HL-60 (cell line): ENCODE data around the gene PTPRG.

Experiments used
- DNase-seq, 2 experiments: peaks; one replicate each; pipeline ENCODE4 v3.0.0-alpha.2; 2010 to 2020; ENCODE audit warnings: low read depth in 1 of 2, low spot score in 1 of 2
- H3K27ac ChIP-seq: fragments of 250-450 bp; sonication (Bioruptor Pico); replicated peaks from 2 replicates; pipeline ENCODE4 v1.5.1; 2020; ENCODE audit warnings: mild to moderate bottlenecking, moderate library complexity
- H3K27me3 ChIP-seq: fragments of 250-450 bp; sonication (Bioruptor Pico); 2 replicates; pipeline ENCODE4 v1.5.1; 2021; ENCODE audit warnings: mild to moderate bottlenecking, moderate library complexity; ENCODE audit not compliant: insufficient read depth, poor library complexity, severe bottlenecking
- H3K4me3 ChIP-seq: replicated peaks from 2 replicates; pipeline ENCODE4 v1.5.1; 2011; ENCODE audit warnings: mild to moderate bottlenecking, control low read depth, low read length; ENCODE audit not compliant: insufficient read depth
- GABPA ChIP-seq: IDR thresholded peaks from 2 replicates; pipeline ENCODE4 v1.6.1; 2012; ENCODE audit warnings: low read depth
- POLR2AphosphoS5 ChIP-seq: IDR thresholded peaks from 2 replicates; pipeline ENCODE4 v1.6.1; 2012; ENCODE audit warnings: low read depth
- SPI1 ChIP-seq: IDR thresholded peaks from 2 replicates; pipeline ENCODE4 v1.6.1; 2012; ENCODE audit warnings: low read depth, mild to moderate bottlenecking, borderline replicate concordance
- TF ChIP-seq, protein P1 (sequence below): IDR thresholded peaks from one replicate; pipeline ENCODE4 v1.5.1; 2011; ENCODE audit warnings: low read length, control low read depth, inconsistent platforms; ENCODE audit not compliant: insufficient read depth
- TF ChIP-seq, protein P2 (sequence below): IDR thresholded peaks from 2 replicates; pipeline ENCODE4 v1.6.1; 2012; ENCODE audit warnings: low read depth; ENCODE audit not compliant: insufficient replicate concordance

Gene PTPRG

DNA sequence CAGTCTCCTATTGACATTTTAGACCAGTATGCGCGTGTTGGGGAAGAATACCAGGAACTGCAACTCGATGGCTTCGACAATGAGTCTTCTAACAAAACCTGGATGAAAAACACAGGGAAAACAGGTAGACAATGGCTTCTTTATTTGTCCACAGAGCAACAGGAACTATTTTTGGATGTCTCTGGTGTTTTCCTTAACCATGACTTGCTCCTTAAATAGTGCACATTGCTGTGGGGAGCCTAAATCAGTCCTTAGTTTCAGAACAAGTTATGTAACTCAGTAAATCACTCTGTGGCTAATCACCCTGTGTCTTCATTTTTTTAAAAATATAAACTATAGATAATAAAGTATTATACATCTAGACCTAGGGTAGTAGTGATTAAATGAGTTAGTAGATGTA, 428.3 kb downstream of the PTPRG start:
- no peak overlapping the region for H3K27ac ChIP-seq
- DNase-seq = no peak
- no peaks in the 10 kb centered on the region for H3K27me3 ChIP-seq
- H3K4me3 ChIP-seq = no peak overlapping the region
- TF ChIP-seq, protein P1, sequence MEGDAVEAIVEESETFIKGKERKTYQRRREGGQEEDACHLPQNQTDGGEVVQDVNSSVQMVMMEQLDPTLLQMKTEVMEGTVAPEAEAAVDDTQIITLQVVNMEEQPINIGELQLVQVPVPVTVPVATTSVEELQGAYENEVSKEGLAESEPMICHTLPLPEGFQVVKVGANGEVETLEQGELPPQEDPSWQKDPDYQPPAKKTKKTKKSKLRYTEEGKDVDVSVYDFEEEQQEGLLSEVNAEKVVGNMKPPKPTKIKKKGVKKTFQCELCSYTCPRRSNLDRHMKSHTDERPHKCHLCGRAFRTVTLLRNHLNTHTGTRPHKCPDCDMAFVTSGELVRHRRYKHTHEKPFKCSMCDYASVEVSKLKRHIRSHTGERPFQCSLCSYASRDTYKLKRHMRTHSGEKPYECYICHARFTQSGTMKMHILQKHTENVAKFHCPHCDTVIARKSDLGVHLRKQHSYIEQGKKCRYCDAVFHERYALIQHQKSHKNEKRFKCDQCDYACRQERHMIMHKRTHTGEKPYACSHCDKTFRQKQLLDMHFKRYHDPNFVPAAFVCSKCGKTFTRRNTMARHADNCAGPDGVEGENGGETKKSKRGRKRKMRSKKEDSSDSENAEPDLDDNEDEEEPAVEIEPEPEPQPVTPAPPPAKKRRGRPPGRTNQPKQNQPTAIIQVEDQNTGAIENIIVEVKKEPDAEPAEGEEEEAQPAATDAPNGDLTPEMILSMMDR = no peak
- TF ChIP-seq POLR2AphosphoS5 (no peak), SPI1 (no peak), GABPA (no peak)
- TF ChIP-seq, protein P2, sequence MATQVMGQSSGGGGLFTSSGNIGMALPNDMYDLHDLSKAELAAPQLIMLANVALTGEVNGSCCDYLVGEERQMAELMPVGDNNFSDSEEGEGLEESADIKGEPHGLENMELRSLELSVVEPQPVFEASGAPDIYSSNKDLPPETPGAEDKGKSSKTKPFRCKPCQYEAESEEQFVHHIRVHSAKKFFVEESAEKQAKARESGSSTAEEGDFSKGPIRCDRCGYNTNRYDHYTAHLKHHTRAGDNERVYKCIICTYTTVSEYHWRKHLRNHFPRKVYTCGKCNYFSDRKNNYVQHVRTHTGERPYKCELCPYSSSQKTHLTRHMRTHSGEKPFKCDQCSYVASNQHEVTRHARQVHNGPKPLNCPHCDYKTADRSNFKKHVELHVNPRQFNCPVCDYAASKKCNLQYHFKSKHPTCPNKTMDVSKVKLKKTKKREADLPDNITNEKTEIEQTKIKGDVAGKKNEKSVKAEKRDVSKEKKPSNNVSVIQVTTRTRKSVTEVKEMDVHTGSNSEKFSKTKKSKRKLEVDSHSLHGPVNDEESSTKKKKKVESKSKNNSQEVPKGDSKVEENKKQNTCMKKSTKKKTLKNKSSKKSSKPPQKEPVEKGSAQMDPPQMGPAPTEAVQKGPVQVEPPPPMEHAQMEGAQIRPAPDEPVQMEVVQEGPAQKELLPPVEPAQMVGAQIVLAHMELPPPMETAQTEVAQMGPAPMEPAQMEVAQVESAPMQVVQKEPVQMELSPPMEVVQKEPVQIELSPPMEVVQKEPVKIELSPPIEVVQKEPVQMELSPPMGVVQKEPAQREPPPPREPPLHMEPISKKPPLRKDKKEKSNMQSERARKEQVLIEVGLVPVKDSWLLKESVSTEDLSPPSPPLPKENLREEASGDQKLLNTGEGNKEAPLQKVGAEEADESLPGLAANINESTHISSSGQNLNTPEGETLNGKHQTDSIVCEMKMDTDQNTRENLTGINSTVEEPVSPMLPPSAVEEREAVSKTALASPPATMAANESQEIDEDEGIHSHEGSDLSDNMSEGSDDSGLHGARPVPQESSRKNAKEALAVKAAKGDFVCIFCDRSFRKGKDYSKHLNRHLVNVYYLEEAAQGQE = no peak

DNA sequence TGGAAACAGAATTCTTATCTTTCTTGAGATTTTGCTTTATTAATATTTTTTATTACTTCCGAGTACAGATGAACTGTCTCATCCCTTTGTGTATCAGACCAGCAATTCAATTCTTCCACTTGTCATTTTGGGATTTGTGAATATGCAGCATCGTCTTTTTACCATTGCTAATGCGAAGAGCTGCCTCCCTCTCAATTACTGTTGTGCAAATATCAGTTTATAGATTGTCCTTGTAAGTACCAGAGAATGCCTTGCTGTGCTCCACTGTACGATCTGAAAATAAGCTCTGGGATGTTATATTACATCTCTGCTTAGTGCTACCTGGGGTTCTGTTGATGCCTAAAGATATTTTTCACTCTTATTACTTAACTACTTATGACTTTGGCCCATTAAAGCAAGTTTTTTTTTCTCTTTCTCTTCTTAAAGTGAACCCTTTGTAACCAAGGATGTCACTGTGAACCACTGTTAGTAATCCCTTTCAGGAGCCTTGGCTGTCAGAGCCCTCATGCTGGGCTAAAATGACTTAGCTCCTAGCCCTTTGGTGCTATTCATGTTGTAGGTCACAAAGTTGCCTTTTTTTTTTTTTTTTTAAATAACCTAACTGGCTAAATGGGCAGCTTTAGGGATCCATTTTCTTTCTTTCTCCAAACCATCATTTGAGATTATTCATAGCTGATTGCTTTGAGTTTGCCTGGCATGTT, 429.1 kb downstream of the PTPRG start:
- no peak for DNase-seq
- Histone ChIP-seq H3K27ac (no peak overlapping the region), H3K27me3 (no peaks in the 10 kb centered on the region), H3K4me3 (no peak overlapping the region)
- TF ChIP-seq POLR2AphosphoS5 (no peak), GABPA (no peak), SPI1 (no peak)
- TF ChIP-seq, protein P2 = no peak
- TF ChIP-seq, protein P1 = no peak

DNA sequence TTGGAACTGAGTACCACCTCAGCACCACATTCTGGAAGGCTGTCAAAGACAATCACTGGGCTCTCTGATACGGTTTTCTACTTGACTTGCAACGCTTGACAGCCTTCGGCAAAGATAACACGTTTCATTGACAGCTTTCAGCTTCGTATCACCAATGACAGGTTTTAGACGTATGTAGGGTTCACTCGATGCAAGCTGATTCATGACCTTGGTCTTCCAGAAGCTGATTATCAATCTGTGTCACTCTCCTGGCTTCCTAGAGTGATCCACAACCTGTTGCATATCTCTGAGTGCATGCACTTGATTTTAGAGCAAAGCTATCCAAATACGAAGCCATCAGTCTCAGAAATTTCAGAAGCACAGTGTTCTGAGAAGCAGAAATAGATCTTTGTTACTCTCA, 430.3 kb downstream of the PTPRG start:
- TF ChIP-seq GABPA (no peak), SPI1 (no peak), POLR2AphosphoS5 (no peak)
- TF ChIP-seq, protein P1 = no peak
- TF ChIP-seq, protein P2 = no peak
- Histone ChIP-seq H3K27ac (no peak overlapping the region), H3K27me3 (no peaks in the 10 kb centered on the region), H3K4me3 (no peak overlapping the region)
- DNase-seq = no peak
